ENCODE data around the gene ANKRD65. TPM values are rescaled to one million over a fixed set of nuclear protein-coding genes. Genes with fewer than 3 reads are reported as not detected.

ANKRD65 gene
- total and polyA plus RNA-seq, 7 donors, result 0.77 to 5.4 (median 2.4) TPM

DNA sequence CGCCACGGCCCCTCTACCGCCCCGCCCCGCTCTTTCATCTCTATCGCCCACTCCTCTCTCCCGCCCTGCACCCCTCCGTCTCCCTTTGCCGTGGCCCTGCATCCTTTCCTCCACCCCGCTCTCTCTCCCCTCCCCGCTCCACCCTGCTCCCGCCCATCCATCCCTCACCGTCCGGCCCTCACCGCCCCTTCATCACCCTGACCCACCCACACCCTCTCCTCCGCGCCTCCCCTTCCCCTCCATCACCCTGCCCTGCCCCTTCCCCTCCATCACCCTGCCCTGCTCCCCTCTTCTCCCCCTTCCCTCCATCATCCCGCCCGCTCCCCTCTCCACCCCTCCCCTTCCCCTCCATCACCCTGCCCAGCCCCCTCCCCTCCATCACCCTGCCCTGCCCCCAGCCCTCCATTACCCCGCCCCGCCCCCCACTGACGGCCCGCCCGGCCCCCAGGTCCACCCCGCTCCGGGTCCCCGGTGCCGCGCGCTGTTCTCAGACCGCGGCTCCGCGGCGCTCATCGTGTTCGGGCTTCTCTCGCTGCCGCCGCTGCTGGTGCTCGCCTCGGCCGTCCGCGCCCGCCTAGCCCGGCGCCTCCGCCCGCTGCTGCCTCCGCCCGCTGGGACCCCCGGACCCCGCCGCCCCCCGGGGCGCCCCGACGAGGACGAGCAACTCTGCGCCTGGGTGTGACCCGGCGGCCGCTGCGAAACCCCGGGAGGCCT lies 6.2 kb upstream of the ANKRD65 start:
- no peak overlapping the region for H3K27ac ChIP-seq
- WGBS, 3 donors, result 8 to 19% (median 14%) methylated on average over 24 to 66 of the region's 66 CpGs

GRCh38 chr1:1426496-1427105 lies 5.5 kb upstream of the ANKRD65 start:
- no peak overlapping the region for H3K4me3 ChIP-seq
- DNase-seq, result no peak
- no peaks in the 10 kb centered on the region for H3K9me3 ChIP-seq
- no peak for ATAC-seq
- H3K27me3 ChIP-seq (ENCODE audit: insufficient read depth in 3 of 3, low read length in 2 of 3), result peaks cover 0 to 13% (median 2%) of the 10 kb centered on the region in 3 donors
- H3K36me3 ChIP-seq (ENCODE audit: insufficient read depth in 1 of 2, low read depth in 1 of 2), result no peaks in the 10 kb centered on the region
- TF ChIP-seq, protein P1, sequence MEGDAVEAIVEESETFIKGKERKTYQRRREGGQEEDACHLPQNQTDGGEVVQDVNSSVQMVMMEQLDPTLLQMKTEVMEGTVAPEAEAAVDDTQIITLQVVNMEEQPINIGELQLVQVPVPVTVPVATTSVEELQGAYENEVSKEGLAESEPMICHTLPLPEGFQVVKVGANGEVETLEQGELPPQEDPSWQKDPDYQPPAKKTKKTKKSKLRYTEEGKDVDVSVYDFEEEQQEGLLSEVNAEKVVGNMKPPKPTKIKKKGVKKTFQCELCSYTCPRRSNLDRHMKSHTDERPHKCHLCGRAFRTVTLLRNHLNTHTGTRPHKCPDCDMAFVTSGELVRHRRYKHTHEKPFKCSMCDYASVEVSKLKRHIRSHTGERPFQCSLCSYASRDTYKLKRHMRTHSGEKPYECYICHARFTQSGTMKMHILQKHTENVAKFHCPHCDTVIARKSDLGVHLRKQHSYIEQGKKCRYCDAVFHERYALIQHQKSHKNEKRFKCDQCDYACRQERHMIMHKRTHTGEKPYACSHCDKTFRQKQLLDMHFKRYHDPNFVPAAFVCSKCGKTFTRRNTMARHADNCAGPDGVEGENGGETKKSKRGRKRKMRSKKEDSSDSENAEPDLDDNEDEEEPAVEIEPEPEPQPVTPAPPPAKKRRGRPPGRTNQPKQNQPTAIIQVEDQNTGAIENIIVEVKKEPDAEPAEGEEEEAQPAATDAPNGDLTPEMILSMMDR (IDR thresholded peaks at IDR 0.05), result no peak
- peaks cover 16% of the 10 kb centered on the region for H3K4me1 ChIP-seq
- 28 to 32% (median 30%) methylated on average over 9 to 19 of the region's 19 CpGs for WGBS, 3 donors
- intact Hi-C loops (cut with DNase I), result no loop called here
- H3K27ac ChIP-seq, result no peak overlapping the region

More for the DNA sequence above, 6.2 kb upstream of the ANKRD65 start:
- peaks cover 0 to 13% (median 2%) of the 10 kb centered on the region in 3 donors for H3K27me3 ChIP-seq (ENCODE audit: insufficient read depth in 3 of 3, low read length in 2 of 3)
- TF ChIP-seq, protein P1 (IDR thresholded peaks at IDR 0.05), result no peak
- H3K4me3 ChIP-seq, result peak overlapping the region; percentile 52
- no peak for DNase-seq
- no peaks in the 10 kb centered on the region for H3K9me3 ChIP-seq
- ATAC-seq, result no peak
- peaks cover 16% of the 10 kb centered on the region for H3K4me1 ChIP-seq
- H3K36me3 ChIP-seq (ENCODE audit: insufficient read depth in 1 of 2, low read depth in 1 of 2), result no peaks in the 10 kb centered on the region
- intact Hi-C loops (cut with DNase I), result no loop called here

DNA sequence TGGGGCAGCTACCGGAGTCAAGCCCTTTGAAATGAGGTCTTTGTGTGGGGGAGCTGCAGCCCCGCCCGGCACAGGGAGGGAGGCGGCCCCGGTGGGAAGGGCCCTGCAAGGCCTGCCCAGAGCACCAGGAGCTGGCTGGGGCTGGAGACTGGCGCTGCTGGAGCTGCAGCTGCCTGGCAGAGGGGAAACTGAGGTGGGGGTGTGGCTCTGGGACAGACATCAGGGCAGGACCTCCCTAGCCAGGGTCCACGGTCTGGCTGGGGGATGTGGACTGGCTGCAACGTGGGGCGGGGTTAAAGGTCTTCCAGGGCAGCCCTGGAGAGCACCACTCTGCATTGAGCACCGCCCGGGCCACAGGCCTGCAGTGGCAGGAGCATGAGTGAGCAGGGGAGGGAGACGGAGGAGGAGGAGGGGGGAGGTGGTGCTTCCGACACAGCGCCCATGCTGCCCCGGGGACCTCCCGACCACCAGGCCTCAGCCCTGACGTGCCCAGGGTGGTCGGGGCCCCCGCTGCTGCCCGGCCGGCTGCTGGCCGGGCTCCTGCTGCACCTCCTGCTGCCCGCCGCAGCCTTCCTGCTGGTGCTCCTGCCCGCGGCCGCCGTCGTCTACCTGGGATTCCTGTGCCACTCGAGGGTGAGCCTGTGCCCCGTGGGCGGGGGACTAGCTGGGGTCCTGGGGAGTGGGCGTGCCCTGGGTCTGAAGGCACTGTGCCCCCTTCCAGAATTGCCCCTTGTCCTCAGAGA lies 4.8 kb upstream of the ANKRD65 start:
- Histone ChIP-seq H3K4me1 (peaks cover 11% of the 10 kb centered on the region), H3K4me3 (no peak overlapping the region), H3K27me3 (ENCODE audit: insufficient read depth in 3 of 3, low read length in 2 of 3) (peaks cover 0 to 13% (median 2%) of the 10 kb centered on the region in 3 donors), H3K9me3 (no peaks in the 10 kb centered on the region), H3K27ac (no peak overlapping the region), H3K36me3 (ENCODE audit: insufficient read depth in 1 of 2, low read depth in 1 of 2) (no peaks in the 10 kb centered on the region)
- intact Hi-C loops (cut with DNase I), result no loop called here
- DNase-seq, result no peak
- 50 to 63% (median 58%) methylated on average over 20 to 33 of the region's 33 CpGs for WGBS, 3 donors
- TF ChIP-seq, protein P1 (IDR thresholded peaks at IDR 0.05), result no peak
- ATAC-seq, result no peak

- H3K36me3 ChIP-seq (ENCODE audit: insufficient read depth in 1 of 2, low read depth in 1 of 2), result no peaks in the 10 kb centered on the region
- WGBS, 3 donors, result 88 to 95% (median 88%) methylated on average over 11 to 12 of the region's 12 CpGs
- ATAC-seq (no peak), DNase-seq (no peak)
- H3K4me1 ChIP-seq, result peaks cover 7% of the 10 kb centered on the region
- H3K4me3 ChIP-seq, result no peak overlapping the region
- H3K27me3 ChIP-seq (ENCODE audit: insufficient read depth in 3 of 3, low read length in 2 of 3), result peaks cover 0 to 13% (median 2%) of the 10 kb centered on the region in 3 donors
- no peaks in the 10 kb centered on the region for H3K9me3 ChIP-seq
- intact Hi-C loops (cut with DNase I), result no loop called here
- H3K27ac ChIP-seq, result no peak overlapping the region
- TF ChIP-seq, protein P1 (IDR thresholded peaks at IDR 0.05), result no peak
Measured at GRCh38 chr1:1425426-1425752, 4.3 kb upstream of the ANKRD65 start.

Data from psoas muscle (tissue), 8 donors.